ENCODE results near the gene FBXO47. TPM values are rescaled to one million over a fixed set of nuclear protein-coding genes. Genes with fewer than 3 reads are reported as not detected.
A peak's percentile ranks its signal among the peaks of the same experiment; 100 is the strongest.

Gene FBXO47
- polyA plus RNA-seq, 3 donors = not detected

DNA sequence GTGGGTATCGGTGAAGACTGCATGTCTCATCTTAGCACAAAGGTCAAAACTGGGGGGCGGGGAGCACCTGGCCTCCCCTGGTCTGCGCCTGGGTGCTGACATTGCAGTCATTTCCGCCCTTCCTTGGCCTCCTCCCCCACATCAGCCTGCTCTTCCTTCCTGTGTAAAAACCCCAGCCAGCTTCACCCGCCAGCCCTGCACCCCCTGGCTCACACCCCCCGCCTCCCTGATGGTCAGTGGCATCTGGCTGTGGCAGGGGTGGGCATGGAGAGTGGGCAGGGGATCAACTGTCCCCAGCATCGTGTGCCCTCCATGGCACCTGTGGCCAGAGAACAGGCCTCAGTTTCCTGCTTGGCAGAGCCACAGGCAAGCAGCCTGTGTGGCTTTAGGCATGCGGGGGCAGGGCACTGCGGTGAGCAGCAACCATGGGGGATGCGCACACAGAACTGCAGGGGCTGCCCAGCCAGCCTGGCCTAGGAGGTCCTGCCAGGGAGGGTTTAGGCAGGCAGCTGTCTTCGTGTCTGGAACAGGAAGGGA, 68.3 kb downstream of the FBXO47 start:
- Histone ChIP-seq H3K27ac (ENCODE audit: low read depth in 1 of 2, low read length in 2 of 2) (peak overlapping the region; percentile 77 to 82), H3K9me3 (replicated peaks in 1 of 2; ENCODE audit: control insufficient read depth in 1 of 2, insufficient read depth in 1 of 2, low read length in 2 of 2) (no peaks in the 10 kb centered on the region), H3K4me2 (replicated peaks; ENCODE audit: extremely low read depth, low read length, poor library complexity, severe bottlenecking) (peak overlapping the region; percentile 72), H3K4me3 (replicated peaks in 1 of 3; ENCODE audit: low read depth in 2 of 3, low read length in 3 of 3) (peak overlapping the region in 1 of 3 experiments; percentile 55), H3K79me2 (ENCODE audit: insufficient read depth, low read length) (peaks cover 71% of the 10 kb centered on the region), H3K36me3 (replicated peaks in 1 of 2; ENCODE audit: control insufficient read depth in 1 of 2, insufficient read depth in 2 of 2, low read length in 2 of 2) (peaks cover 39 to 50% of the 10 kb centered on the region in 2 donors), H2AFZ (ENCODE audit: insufficient read depth, low read depth, low read length, poor library complexity, severe bottlenecking) (peak overlapping the region; percentile 9), H3K4me1 (ENCODE audit: control insufficient read depth in 1 of 2, insufficient read depth in 2 of 2, low read length in 2 of 2) (peaks cover 59 to 66% of the 10 kb centered on the region in 2 donors), H3K27me3 (ENCODE audit: control insufficient read depth in 2 of 2, insufficient read depth in 2 of 2, low read length in 2 of 2) (no peaks in the 10 kb centered on the region), H4K20me1 (ENCODE audit: insufficient read depth, low read length) (peaks cover 97% of the 10 kb centered on the region), H3K9ac (ENCODE audit: insufficient read depth, low read length, poor library complexity, severe bottlenecking) (peak overlapping the region; percentile 58)
- peak overlapping the region; percentile 65 to 87 for H3K4me3 Mint-ChIP-seq
- H3K9me3 Mint-ChIP-seq = no peaks in the 10 kb centered on the region
- H3K27ac Mint-ChIP-seq = peak overlapping the region; percentile 85 to 97 (median 94)
- intact Hi-C loops (cut with micrococcal nuclease) = no loop called here
- H3K4me1 Mint-ChIP-seq = peaks cover 68% of the 10 kb centered on the region
- H3K27me3 Mint-ChIP-seq (ENCODE audit: low read depth in 3 of 3) = peaks cover 0 to 1% (median 0%) of the 10 kb centered on the region in 3 donors
- peak; percentile 61 to 69 (median 62) for DNase-seq
- 0% methylated on average over 5 of the region's 11 CpGs for WGBS (ENCODE audit: insufficient coverage)
- no peak for TF ChIP-seq CTCF (IDR thresholded peaks at IDR 0.05)
- peaks cover 40 to 55% of the 10 kb centered on the region in 2 donors for H3K36me3 Mint-ChIP-seq

GRCh38 chr17:38898291-38898679, 68.9 kb downstream of the FBXO47 start:
- 2% methylated on average over 6 of the region's 9 CpGs for whole genome bisulfite sequencing (ENCODE audit: insufficient coverage)
- Histone ChIP-seq H3K36me3 (replicated peaks in 1 of 2; ENCODE audit: control insufficient read depth in 1 of 2, insufficient read depth in 2 of 2, low read length in 2 of 2) (peaks cover 37 to 50% of the 10 kb centered on the region in 2 donors), H3K27ac (ENCODE audit: low read depth in 1 of 2, low read length in 2 of 2) (peak overlapping the region; percentile 77 to 82), H4K20me1 (ENCODE audit: insufficient read depth, low read length) (peaks cover 97% of the 10 kb centered on the region), H3K9ac (ENCODE audit: insufficient read depth, low read length, poor library complexity, severe bottlenecking) (peak overlapping the region; percentile 58), H3K79me2 (ENCODE audit: insufficient read depth, low read length) (peaks cover 69% of the 10 kb centered on the region), H2AFZ (ENCODE audit: insufficient read depth, low read depth, low read length, poor library complexity, severe bottlenecking) (no peak overlapping the region), H3K9me3 (replicated peaks in 1 of 2; ENCODE audit: control insufficient read depth in 1 of 2, insufficient read depth in 1 of 2, low read length in 2 of 2) (no peaks in the 10 kb centered on the region), H3K4me1 (ENCODE audit: control insufficient read depth in 1 of 2, insufficient read depth in 2 of 2, low read length in 2 of 2) (peaks cover 59 to 66% of the 10 kb centered on the region in 2 donors), H3K4me3 (replicated peaks in 1 of 3; ENCODE audit: low read depth in 2 of 3, low read length in 3 of 3) (peak overlapping the region in 1 of 3 experiments; percentile 55), H3K4me2 (replicated peaks; ENCODE audit: extremely low read depth, low read length, poor library complexity, severe bottlenecking) (peak overlapping the region; percentile 72), H3K27me3 (ENCODE audit: control insufficient read depth in 2 of 2, insufficient read depth in 2 of 2, low read length in 2 of 2) (no peaks in the 10 kb centered on the region)
- Mint-ChIP-seq H3K9me3 (no peaks in the 10 kb centered on the region), H3K4me1 (peaks cover 68% of the 10 kb centered on the region), H3K36me3 (peaks cover 34 to 55% of the 10 kb centered on the region in 2 donors), H3K27me3 (ENCODE audit: low read depth in 3 of 3) (peaks cover 0 to 1% (median 0%) of the 10 kb centered on the region in 3 donors), H3K4me3 (peak overlapping the region; percentile 65 to 87), H3K27ac (peak overlapping the region; percentile 85 to 97 (median 94))
- intact Hi-C loops (cut with micrococcal nuclease) = no loop called here
- TF ChIP-seq CTCF (IDR thresholded peaks at IDR 0.05) = no peak
- no peak for DNase-seq

All from CD14-positive monocyte (primary cell).